Measurements from ENCODE around the gene CEP76. TPM values are rescaled to one million over a fixed set of nuclear protein-coding genes. Genes with fewer than 3 reads are reported as not detected.
"Not testable (repeated sequence)": the region's sequence is repeated elsewhere in the genome, so short reads cannot be mapped to it uniquely, and the experiment has no call there.

Gene CEP76
- total RNA-seq, 1 experiment from 2014 or later: 22.3 TPM

DNA sequence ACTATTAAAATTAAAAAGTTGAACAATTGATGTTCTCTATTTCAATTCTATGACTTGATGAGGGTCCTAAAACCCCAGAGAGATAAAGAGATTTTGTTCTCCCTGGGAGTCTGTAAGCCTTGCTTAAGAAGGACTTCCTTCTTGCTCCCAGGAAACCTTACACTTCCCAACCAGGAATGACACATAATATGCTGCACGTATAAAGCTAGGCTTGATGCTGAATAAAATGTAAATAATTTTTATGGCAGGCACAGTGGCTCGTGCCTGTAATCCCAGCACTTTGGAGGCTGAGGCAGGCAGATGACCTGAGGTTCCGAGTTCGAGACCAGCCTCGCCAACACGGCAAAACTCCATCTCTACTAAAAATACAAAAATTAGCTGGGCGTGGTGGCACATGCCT is 72.4 kb downstream of the CEP76 start:
- POLR2A ChIA-PET (ENCODE audit: low non-redundant PET): no interaction called here
- H3K27me3 ChIP-seq (replicated peaks; ENCODE audit: insufficient read depth, low read depth, low read length, poor library complexity): no peaks in the 10 kb centered on the region
- no peak overlapping the region for H3K27ac ChIP-seq (ENCODE audit: low read depth, low read length, poor library complexity, severe bottlenecking)
- intact Hi-C loops (cut with micrococcal nuclease; ENCODE audit: unreplicated experiment): no loop called here
- CTCF ChIA-PET: no interaction called here
- H3K4me3 ChIP-seq (ENCODE audit: low read depth, low read length, poor library complexity, severe bottlenecking): no peak overlapping the region
- no peaks in the 10 kb centered on the region for H3K36me3 ChIP-seq (ENCODE audit: insufficient read depth, low read length, poor library complexity, severe bottlenecking)
- peak; percentile 31 for DNase-seq (ENCODE audit: low spot score)
- H3K4me1 ChIP-seq (ENCODE audit: insufficient read depth, low read length, poor library complexity, severe bottlenecking): peaks cover 20% of the 10 kb centered on the region
- TF ChIP-seq CTCF (conservative IDR thresholded peaks at IDR 0.05; ENCODE audit: low read depth, low read length) (no peak), EZH2 (IDR thresholded peaks at IDR 0.05; ENCODE audit: borderline replicate concordance, low read depth, low read length, poor library complexity, severe bottlenecking) (no peak)
- no peaks in the 10 kb centered on the region for H3K9me3 ChIP-seq (ENCODE audit: low read depth, low read length, poor library complexity, severe bottlenecking)
- BruUV-seq (replicated peaks): no TSS peak

GRCh38 chr18:12628706-12629702 is 73.5 kb downstream of the CEP76 start:
- intact Hi-C loops (cut with micrococcal nuclease; ENCODE audit: unreplicated experiment): no loop called here
- no peak overlapping the region for H3K27ac ChIP-seq (ENCODE audit: low read depth, low read length, poor library complexity, severe bottlenecking)
- POLR2A ChIA-PET (ENCODE audit: low non-redundant PET): interaction anchor here (0.6 kb wide), 1 partner anchor 23 kb away, joined by 3 read pairs; no protein-coding TSS in a partner anchor
- H3K4me1 ChIP-seq (ENCODE audit: insufficient read depth, low read length, poor library complexity, severe bottlenecking): peaks cover 24% of the 10 kb centered on the region
- H3K27me3 ChIP-seq (replicated peaks; ENCODE audit: insufficient read depth, low read depth, low read length, poor library complexity): no peaks in the 10 kb centered on the region
- no peak overlapping the region for H3K4me3 ChIP-seq (ENCODE audit: low read depth, low read length, poor library complexity, severe bottlenecking)
- CTCF ChIA-PET: no interaction called here
- no peaks in the 10 kb centered on the region for H3K36me3 ChIP-seq (ENCODE audit: insufficient read depth, low read length, poor library complexity, severe bottlenecking)
- DNase-seq (ENCODE audit: low spot score): peak; percentile 72
- TF ChIP-seq CTCF (conservative IDR thresholded peaks at IDR 0.05; ENCODE audit: low read depth, low read length): no peak
- no peak for TF ChIP-seq EZH2 (IDR thresholded peaks at IDR 0.05; ENCODE audit: borderline replicate concordance, low read depth, low read length, poor library complexity, severe bottlenecking)
- BruUV-seq (replicated peaks): no TSS peak
- H3K9me3 ChIP-seq (ENCODE audit: low read depth, low read length, poor library complexity, severe bottlenecking): no peaks in the 10 kb centered on the region

- H3K4me1 ChIP-seq (ENCODE audit: insufficient read depth, low read length, poor library complexity, severe bottlenecking): peaks cover 24% of the 10 kb centered on the region
- H3K36me3 ChIP-seq (ENCODE audit: insufficient read depth, low read length, poor library complexity, severe bottlenecking); H3K27ac ChIP-seq (ENCODE audit: low read depth, low read length, poor library complexity, severe bottlenecking); BruUV-seq (replicated peaks); DNase-seq (ENCODE audit: low spot score); H3K27me3 ChIP-seq (replicated peaks; ENCODE audit: insufficient read depth, low read depth, low read length, poor library complexity); POLR2A ChIA-PET (ENCODE audit: low non-redundant PET); CTCF ChIA-PET; H3K9me3 ChIP-seq (ENCODE audit: low read depth, low read length, poor library complexity, severe bottlenecking); H3K4me3 ChIP-seq (ENCODE audit: low read depth, low read length, poor library complexity, severe bottlenecking); intact Hi-C loops (cut with micrococcal nuclease; ENCODE audit: unreplicated experiment): not testable (repeated sequence)
Observed at GRCh38 chr18:12627199-12627598, 75.3 kb downstream of the CEP76 start.
